ENCODE measurements around the gene PREX1. TPM values are rescaled to one million over a fixed set of nuclear protein-coding genes. Genes with fewer than 3 reads are reported as not detected.

PREX1 gene
- total RNA-seq, 1 experiment from 2014 or later, result 20.0 TPM

- in situ Hi-C loops (cut with HindIII; ENCODE audit: low pct_unique_long_range_greater_than_20kb, low sequenced_read_pairs), result no loop called here
- Histone ChIP-seq H3K9me3 (ENCODE audit: control insufficient read depth, insufficient read depth, low read depth, low read length) (no peaks in the 10 kb centered on the region), H3K4me1 (ENCODE audit: control insufficient read depth, insufficient read depth, low read length) (no peaks in the 10 kb centered on the region), H3K27me3 (ENCODE audit: control insufficient read depth, insufficient read depth, low read length) (no peaks in the 10 kb centered on the region), H3K36me3 (ENCODE audit: control insufficient read depth, insufficient read depth, low read length) (no peaks in the 10 kb centered on the region), H3K4me3 (ENCODE audit: low read depth in 2 of 2, low read length in 2 of 2) (no peak overlapping the region), H3K27ac (ENCODE audit: low read length) (no peak overlapping the region)
- TSS peak; percentile 48 for BruUV-seq (replicated peaks)
- intact Hi-C loops (cut with micrococcal nuclease; ENCODE audit: unreplicated experiment), result no loop called here
- TF ChIP-seq POLR2AphosphoS5 (IDR thresholded peaks at IDR 0.05; ENCODE audit: low read depth, low read length) (no peak), CTCF (IDR thresholded peaks at IDR 0.05) (no peak), SIN3A (IDR thresholded peaks at IDR 0.05; ENCODE audit: borderline replicate concordance, insufficient read depth, low read depth, low read length) (no peak), TCF7L2 (IDR thresholded peaks at IDR 0.05; ENCODE audit: low read depth, low read length) (no peak)
- TF ChIP-seq, protein P1, sequence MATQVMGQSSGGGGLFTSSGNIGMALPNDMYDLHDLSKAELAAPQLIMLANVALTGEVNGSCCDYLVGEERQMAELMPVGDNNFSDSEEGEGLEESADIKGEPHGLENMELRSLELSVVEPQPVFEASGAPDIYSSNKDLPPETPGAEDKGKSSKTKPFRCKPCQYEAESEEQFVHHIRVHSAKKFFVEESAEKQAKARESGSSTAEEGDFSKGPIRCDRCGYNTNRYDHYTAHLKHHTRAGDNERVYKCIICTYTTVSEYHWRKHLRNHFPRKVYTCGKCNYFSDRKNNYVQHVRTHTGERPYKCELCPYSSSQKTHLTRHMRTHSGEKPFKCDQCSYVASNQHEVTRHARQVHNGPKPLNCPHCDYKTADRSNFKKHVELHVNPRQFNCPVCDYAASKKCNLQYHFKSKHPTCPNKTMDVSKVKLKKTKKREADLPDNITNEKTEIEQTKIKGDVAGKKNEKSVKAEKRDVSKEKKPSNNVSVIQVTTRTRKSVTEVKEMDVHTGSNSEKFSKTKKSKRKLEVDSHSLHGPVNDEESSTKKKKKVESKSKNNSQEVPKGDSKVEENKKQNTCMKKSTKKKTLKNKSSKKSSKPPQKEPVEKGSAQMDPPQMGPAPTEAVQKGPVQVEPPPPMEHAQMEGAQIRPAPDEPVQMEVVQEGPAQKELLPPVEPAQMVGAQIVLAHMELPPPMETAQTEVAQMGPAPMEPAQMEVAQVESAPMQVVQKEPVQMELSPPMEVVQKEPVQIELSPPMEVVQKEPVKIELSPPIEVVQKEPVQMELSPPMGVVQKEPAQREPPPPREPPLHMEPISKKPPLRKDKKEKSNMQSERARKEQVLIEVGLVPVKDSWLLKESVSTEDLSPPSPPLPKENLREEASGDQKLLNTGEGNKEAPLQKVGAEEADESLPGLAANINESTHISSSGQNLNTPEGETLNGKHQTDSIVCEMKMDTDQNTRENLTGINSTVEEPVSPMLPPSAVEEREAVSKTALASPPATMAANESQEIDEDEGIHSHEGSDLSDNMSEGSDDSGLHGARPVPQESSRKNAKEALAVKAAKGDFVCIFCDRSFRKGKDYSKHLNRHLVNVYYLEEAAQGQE (IDR thresholded peaks at IDR 0.05; ENCODE audit: insufficient read depth in 1 of 2, low read depth in 2 of 2, low read length in 1 of 2), result no peak
- DNase-seq (ENCODE audit: low read depth, low spot score), result no peak
- ChIA-PET POLR2A (no interaction called here), CTCF (no interaction called here)
- ATAC-seq, result no peak
Observed at GRCh38 chr20:48742912-48743680, 84.7 kb downstream of the PREX1 start.

DNA sequence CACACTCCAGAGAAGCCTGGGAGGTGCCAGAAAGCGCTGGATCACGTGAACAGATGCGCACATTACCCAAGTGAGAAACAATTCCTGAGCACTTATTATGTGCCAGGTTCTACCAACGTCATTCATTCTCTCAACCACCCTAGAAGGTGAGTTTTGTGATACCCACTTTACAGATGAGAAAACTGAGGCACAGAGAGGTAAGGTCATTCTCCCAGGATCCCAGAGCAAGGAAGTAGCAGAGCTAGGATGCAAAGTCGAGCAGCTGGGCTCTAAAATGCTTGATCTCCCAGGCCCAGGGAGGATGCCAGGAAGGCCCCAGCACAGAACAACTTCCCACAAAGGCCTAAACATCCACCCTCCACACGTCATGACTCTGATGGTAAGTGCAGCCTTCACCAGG is 85.6 kb downstream of the PREX1 start:
- intact Hi-C loops (cut with micrococcal nuclease; ENCODE audit: unreplicated experiment) (no loop called here), in situ Hi-C loops (cut with HindIII; ENCODE audit: low pct_unique_long_range_greater_than_20kb, low sequenced_read_pairs) (no loop called here)
- POLR2A ChIA-PET, result no interaction called here
- Histone ChIP-seq H3K27me3 (ENCODE audit: control insufficient read depth, insufficient read depth, low read length) (no peaks in the 10 kb centered on the region), H3K9me3 (ENCODE audit: control insufficient read depth, insufficient read depth, low read depth, low read length) (no peaks in the 10 kb centered on the region), H3K4me3 (ENCODE audit: low read depth in 2 of 2, low read length in 2 of 2) (no peak overlapping the region), H3K36me3 (ENCODE audit: control insufficient read depth, insufficient read depth, low read length) (no peaks in the 10 kb centered on the region), H3K4me1 (ENCODE audit: control insufficient read depth, insufficient read depth, low read length) (no peaks in the 10 kb centered on the region), H3K27ac (ENCODE audit: low read length) (no peak overlapping the region)
- TF ChIP-seq, protein P1 (IDR thresholded peaks at IDR 0.05; ENCODE audit: insufficient read depth in 1 of 2, low read depth in 2 of 2, low read length in 1 of 2), result no peak
- TF ChIP-seq CTCF (IDR thresholded peaks at IDR 0.05) (no peak), POLR2AphosphoS5 (IDR thresholded peaks at IDR 0.05; ENCODE audit: low read depth, low read length) (no peak), SIN3A (IDR thresholded peaks at IDR 0.05; ENCODE audit: borderline replicate concordance, insufficient read depth, low read depth, low read length) (no peak), TCF7L2 (IDR thresholded peaks at IDR 0.05; ENCODE audit: low read depth, low read length) (no peak)
- no peak for DNase-seq (ENCODE audit: low read depth, low spot score)
- BruUV-seq (replicated peaks), result no TSS peak
- CTCF ChIA-PET, result no interaction called here
- ATAC-seq, result no peak

Measured in Panc1 (cell line).